GM12878 (cell line): ENCODE data around the gene MSL3. TPM values are rescaled to one million over a fixed set of nuclear protein-coding genes. Genes with fewer than 3 reads are reported as not detected.

Source experiments
- ATF2 ChIP-seq: IDR thresholded peaks from 2 replicates; pipeline ENCODE4 v1.6.1; 2012; ENCODE audit warnings: low read length, inconsistent platforms
- E4F1 ChIP-seq: fragments of 450-650 bp; IDR thresholded peaks from 2 replicates; pipeline ENCODE4 v1.6.1; 2018; ENCODE audit warnings: borderline replicate concordance, mild to moderate bottlenecking; ENCODE audit not compliant: partially characterized antibody
- KLF5 ChIP-seq: fragments of 450-650 bp; IDR thresholded peaks from 2 replicates; pipeline ENCODE4 v1.6.1; 2014; ENCODE audit warnings: mild to moderate bottlenecking; ENCODE audit not compliant: partially characterized antibody
- PRDM15 ChIP-seq: fragments of 450-650 bp; formaldehyde crosslinking; IDR thresholded peaks from 2 replicates; pipeline ENCODE4 v1.4.0; 2020; ENCODE audit warnings: mild to moderate bottlenecking, moderate library complexity
- SUZ12 ChIP-seq: fragments of 200-600 bp; sonication (generic); IDR thresholded peaks from one replicate; pipeline ENCODE4 v1.6.1; 2018; ENCODE audit warnings: antibody characterized with exemption, mild to moderate bottlenecking; ENCODE audit not compliant: unreplicated experiment
- polyA plus RNA-seq, 11 experiments: library from polyadenylated mRNA; depleted of rRNA in 4 of 11; unstranded in 6 of 11; stranded (reverse) in 5 of 11; fragments of >200 nt; fragmentation: Nextera tagmentation in 4 of 11; fragmentation: Illumina TruSeq in 1 of 11; extraction: Ambion mirVana in 4 of 11; extraction: Trizol in 1 of 11; gene quantifications; 1 replicate in 1 of 11; 2 replicates in 10 of 11; pipeline versions ENCODE4 v1.2.1 to v1.2.3, GENCODE V29; 2011 to 2016; ENCODE audit warnings: inconsistent platforms in 2 of 11, missing spikeins in 2 of 11, low read depth in 1 of 11
- total RNA-seq, 4 experiments: library from RNA; depleted of rRNA in 3 of 4; stranded (reverse); fragments of >200 nt in 3 of 4; fragmentation: Illumina TruSeq in 1 of 4; extraction: Trizol in 1 of 4; gene quantifications; 2 replicates each; pipeline versions ENCODE4 v1.2.1 to v1.2.3, GENCODE V29; 2013 to 2021

Gene MSL3
- total and polyA plus RNA-seq, 10 of the 15 experiments (the other 5 are each of a cell fraction or from before 2014, with no cell fraction given), result 28.4 to 438 (median 40.7) TPM

DNA sequence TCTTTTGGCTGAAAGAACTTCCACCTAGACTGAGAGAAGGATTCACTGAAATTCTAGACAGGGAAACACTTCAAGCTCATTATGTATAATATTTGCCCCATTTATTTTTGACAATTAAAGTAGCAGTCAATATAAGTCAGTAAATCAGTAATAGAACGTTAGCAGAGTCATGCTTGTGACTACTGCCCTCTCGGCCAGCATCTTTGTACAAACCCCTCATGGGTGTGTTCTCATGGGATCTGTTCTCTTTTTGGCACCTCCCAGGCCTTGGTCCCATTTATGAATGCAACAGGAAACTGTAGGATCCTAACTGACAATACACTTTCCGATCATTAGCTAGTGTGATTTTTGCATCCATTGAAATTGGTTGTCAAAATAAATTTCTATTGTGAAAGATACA lies 2.9 kb downstream of the MSL3 start (continued):
- no peak for TF ChIP-seq PRDM15 (CRISPR knock-in tag)
- TF ChIP-seq ATF2, result no peak
- TF ChIP-seq KLF5, result no peak
- TF ChIP-seq E4F1, result no peak
- TF ChIP-seq SUZ12, result no peak
